GM12865 (cell line): Measurements from ENCODE around the gene PTPRK.
A peak's percentile ranks its signal among the peaks of the same experiment; 100 is the strongest.
"Not testable (repeated sequence)": the region's sequence is repeated elsewhere in the genome, so short reads cannot be mapped to it uniquely, and the experiment has no call there.

Experiments
- DNase-seq: peaks from one replicate; pipeline ENCODE4 v3.0.0; 2010; ENCODE audit warnings: low read depth
- H3K4me3 ChIP-seq: 2 replicates; pipeline ENCODE4 v1.5.1; 2011; ENCODE audit warnings: mild to moderate bottlenecking, low read depth, low read length, control low read depth
- CTCF ChIP-seq: IDR thresholded peaks from 2 replicates; pipeline ENCODE4 v1.5.1; 2011; ENCODE audit warnings: low read length, control low read depth, low read depth, inconsistent platforms; ENCODE audit not compliant: insufficient read depth; ENCODE audit errors: missing control alignments

PTPRK gene

GRCh38 chr6:128493877-128494276 is 26.5 kb downstream of the PTPRK start:
- peak; percentile 54 for DNase-seq
- TF ChIP-seq CTCF, result no peak
- no peak overlapping the region for H3K4me3 ChIP-seq

- DNase-seq, result no peak
- TF ChIP-seq CTCF, result no peak
Measured at GRCh38 chr6:128492386-128492785, 28.0 kb downstream of the PTPRK start.

GRCh38 chr6:128491610-128492206 is 28.7 kb downstream of the PTPRK start:
- peak; percentile 44 for DNase-seq
- H3K4me3 ChIP-seq, result no peak overlapping the region
- no peak for TF ChIP-seq CTCF

More at GRCh38 chr6:128492386-128492785, 28.0 kb downstream of the PTPRK start:
- no peak overlapping the region for H3K4me3 ChIP-seq

- DNase-seq, result no peak
- H3K4me3 ChIP-seq, result no peak overlapping the region
- no peak for TF ChIP-seq CTCF
Measured at GRCh38 chr6:128491100-128491581, 29.3 kb downstream of the PTPRK start.

GRCh38 chr6:128487746-128488145 is 32.7 kb downstream of the PTPRK start:
- TF ChIP-seq CTCF, result no peak
- DNase-seq, result no peak
- H3K4me3 ChIP-seq, result no peak overlapping the region

- no peak overlapping the region for H3K4me3 ChIP-seq
- DNase-seq, result no peak
- TF ChIP-seq CTCF, result peak; percentile 5
Measured at GRCh38 chr6:128487055-128487454, 33.3 kb downstream of the PTPRK start.

GRCh38 chr6:128486580-128486979 is 33.8 kb downstream of the PTPRK start:
- DNase-seq, H3K4me3 ChIP-seq: not testable (repeated sequence)
